NCI-H128 (cell line): ENCODE data around the gene TOMM70.

ENCODE experiments used
- DNase-seq: peaks from one replicate; lab custom pipeline; 2025; ENCODE audit not compliant: unreplicated experiment; lab: John Stamatoyannopoulos, UW

Gene TOMM70

DNA sequence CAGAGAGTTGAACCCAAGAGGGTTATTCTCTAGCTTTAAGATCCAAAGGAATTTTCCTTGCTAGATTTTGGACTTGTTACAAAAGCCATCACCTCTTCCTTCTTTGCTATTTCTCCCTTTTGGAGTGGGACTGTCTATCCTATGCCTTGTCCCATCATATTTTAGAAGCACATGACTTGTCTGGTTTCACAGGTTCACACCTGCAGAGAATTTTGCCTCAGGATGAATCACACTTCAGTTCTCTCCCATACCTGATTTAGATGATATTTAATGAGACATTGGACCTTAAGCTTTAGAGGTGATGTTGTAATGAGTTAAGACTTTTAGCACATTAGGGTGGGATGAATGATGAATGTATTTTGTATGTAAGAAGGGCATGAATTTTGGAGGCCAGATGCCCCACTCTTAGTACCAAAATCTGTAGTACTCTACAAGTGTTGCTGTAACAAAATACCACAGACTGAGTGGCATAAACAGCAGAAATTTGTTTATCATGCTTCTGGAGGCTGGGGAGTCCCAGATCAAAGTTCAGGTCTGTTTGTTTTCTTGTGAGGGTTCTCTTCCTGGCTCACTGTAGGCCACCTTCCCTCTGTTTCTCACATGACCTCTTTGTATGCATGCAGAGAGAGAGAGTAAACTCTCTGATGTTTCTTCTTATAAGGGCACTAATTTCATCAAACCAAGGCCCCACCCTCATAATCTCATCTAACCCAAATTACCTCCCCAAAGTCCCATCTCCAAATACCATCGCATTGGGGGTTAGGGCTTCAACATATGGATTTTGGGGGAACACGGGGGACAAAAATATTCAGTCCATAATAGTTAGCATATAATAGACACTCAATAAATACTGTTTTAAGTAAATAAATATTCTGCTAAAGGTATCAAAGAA is 10.4 kb upstream of the TOMM70 start:
- DNase-seq, result no peak

DNA sequence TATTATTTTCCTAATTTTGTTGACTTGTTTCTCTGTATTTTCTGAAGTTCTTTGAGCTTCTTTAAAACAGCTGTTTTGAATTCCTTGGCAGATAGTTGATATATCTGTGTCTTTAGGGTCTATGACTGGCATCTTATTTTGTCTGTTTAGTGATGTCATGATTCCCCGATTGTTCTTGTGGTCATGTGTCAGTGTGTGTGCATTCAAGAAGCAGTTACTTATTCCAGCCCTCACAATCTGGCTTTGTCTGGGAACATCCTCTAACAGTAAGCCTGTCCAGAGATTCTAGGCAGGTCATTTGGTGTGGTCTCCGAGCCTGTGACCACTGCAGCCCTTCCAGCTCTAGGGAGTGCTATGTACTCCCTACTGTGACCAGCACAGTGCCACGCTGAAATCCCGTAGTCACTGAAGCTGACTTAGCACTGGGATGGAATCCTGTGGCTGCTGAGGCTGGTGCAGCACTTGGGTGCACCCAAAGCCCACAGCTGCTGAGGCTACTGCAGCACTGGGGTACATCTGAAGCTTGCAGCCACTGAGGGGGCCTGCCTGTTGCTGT is 7.2 kb upstream of the TOMM70 start:
- no peak for DNase-seq

DNA sequence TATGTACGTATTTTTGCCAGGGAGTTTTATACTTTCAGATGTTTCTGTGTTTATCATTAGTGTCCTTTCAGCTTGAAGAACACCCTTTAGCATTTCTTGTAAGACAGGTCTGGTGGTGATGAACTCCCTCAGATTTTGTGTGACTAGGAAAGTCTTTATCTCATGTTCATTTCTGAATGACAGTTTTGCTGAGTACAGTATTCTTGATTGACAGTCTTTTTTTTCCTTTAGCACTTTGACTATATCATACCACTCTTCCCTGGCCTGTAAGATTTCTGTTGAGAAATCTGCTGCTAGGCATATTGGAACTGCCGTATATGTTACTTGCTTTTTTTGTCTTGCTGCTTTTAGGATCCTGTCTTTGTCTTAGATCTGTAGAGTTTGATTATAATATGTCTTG is 6.3 kb upstream of the TOMM70 start:
- DNase-seq, result no peak

DNA sequence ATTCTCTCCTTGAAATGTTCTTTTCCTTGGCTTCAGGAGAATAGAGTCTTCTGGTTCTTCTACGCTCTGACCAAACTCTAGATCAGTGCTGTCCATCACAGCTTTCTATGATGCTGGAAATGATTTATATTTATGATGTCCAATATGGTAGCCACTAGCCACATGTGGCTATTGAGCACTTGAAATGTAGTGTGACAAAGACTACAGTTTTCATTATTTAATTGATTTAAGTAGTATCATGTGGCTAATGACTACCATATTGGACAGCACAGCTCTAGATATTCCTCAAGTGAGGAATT is 3.3 kb upstream of the TOMM70 start:
- DNase-seq, result no peak

DNA sequence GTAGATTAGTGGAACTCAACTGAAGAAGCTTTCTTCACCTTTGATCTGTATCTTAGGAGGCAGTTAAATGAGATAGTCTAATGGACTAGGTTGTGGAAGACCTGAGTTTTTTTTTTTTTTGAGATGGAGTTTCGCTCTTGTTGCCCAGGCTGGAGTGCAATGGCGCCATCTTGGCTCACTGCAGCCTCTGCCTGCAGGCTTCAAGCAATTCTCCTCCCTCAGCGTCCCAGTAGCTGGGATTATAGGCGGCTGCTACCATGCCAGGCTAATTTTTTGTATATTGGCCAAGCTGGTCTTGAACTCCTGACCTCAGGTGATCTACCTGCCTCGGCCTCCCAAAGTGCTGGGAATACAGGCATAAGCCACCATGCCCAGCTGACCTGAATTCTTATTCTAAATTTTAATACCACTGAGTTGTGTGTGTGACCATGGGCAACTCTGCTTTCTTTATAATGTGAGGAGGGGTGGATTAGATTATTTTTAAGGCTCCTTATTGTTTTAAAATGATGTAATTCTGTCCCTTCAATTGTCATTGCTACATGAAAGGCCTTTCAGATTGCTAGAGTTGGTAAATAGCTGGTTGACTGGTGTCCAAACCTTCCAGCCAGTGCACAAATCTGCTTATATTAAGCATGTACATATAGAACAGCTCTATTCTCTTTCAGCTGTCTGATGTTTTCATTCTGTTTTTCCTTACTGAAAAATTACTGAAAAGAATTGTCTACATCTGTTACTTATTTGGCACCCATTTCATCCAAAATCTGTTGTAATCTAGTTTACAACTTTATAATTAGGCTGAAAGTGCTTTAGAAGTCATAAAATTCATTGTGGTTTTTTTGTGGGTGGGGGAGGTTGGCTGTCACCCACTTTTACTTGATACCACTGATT is 2.7 kb upstream of the TOMM70 start:
- DNase-seq, result no peak

DNA sequence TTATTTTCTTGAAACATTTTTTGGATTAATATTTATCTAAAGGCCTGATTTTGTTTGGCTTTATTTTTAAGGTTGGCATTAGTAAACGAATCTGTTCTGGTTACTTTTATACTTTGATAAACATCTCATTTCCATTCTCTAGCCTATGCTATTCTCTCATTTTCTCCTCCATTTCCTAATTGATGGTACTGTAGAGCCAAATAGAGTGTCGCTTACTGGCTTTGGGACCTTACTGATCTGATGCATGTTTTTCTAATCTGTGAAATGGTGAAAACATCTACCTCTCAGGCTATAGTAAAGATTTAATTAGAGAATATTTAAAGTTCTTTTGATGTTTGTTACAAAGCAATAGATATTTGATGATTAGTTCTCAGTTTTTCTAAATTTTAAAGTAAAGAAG is 2.0 kb upstream of the TOMM70 start:
- DNase-seq, result no peak

DNA sequence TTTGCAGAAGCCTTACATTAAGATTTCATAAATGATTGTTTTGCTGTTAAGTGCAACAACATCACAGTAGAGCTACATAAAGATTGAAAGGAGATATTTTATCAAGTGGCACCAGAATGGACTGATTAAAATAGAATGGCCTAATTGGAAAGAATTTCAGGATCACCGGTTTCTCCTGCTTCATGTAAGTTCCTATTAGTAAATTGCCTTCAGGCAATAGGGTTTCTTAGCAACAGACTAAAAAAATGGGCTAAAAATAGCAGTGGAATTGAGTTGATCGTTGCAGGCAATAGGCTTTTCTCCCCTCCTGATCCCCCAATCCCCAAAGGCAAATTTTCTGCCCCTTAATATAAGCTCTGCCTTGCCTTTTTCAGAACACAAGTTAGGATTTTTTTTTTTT is 1.4 kb upstream of the TOMM70 start:
- DNase-seq, result no peak

DNA sequence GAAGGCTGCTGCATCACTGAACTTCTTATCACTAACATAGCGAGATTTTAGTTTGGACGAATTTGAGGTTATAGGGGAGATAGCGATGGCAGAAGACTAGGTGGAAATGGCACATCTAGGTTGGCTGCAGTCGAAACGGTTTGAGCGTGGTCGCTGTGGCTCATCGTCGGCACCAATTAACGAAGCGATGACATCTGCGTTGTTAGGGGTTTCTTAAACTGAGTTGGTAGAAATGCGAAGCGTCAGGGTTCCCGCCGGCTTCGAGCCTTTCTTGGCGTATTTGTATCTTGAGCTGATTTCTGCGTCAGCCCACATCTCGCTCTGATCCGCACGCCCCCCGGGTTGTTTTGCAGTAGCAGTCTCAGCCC is 769 bp upstream of the TOMM70 start:
- peak; percentile 71 for DNase-seq

DNA sequence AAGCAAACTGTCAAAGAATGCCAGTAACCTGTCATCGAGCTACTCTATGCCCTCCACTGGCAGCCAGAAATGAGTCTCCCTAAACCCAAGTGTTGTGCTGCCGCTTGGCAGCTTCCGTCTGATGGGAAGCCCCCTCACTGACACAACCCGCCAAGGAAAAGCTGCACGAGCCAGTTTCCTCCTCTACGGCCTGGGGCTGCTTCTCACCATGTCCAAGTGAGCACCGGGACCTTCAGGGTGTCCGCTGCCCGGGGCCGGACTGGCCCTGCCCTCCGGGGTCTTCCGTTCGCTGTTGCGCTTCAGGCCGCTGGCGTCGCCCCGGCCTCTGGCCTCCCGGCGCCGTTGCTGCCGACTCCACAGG is 490 bp downstream of the TOMM70 start:
- DNase-seq, result no peak

DNA sequence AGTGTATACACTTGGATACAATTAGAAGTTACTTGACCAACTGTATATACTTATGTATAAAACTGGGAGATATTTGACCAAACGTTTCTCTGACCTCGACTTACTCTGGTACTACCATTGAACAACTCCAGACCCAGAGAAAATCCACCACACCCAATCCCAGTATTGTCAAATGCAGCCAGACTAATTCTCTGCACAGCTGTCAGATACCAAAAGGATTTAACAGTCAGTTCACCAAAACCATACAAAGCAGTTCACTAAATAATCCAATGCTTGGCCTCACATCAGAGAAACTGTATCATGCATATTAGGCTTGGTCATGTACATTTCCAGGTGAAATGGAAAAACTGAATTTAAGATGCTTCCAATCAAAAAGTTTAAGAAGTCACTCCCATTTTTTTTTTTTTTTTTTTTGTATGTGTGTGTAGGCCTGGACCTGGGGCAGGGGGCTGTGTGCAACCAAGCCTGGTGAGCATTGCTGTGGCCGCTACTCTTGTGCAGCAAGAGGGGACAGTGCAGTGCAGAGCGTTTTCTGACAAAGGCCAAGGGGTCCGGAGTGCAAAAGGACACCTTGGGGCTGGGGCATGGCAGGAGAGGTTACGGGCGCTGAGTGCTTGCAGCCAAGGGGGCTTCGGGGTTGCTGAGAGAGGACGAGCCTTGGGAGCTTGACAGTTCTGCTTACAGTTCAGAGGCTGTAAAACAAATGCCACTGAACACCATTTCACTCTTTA is 1.4 kb downstream of the TOMM70 start:
- DNase-seq, result no peak

DNA sequence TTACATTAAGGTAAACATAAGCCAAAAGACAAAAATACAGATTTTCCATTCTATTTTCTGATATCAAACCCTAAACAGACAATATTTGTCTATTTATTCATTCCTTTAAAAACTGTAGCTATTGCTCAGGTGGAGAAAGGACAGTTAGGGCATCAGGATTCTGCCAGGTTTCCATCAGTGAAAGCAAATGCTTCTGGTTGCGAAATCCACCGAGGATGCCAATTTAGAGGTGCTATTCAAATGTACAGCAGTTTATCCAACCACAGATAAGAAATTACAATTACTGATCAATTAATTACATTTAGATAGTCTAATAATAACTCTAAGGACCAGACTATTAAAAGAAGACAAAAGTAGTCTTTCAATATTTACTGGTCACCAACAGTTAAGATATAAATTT is 3.9 kb downstream of the TOMM70 start:
- DNase-seq, result no peak

DNA sequence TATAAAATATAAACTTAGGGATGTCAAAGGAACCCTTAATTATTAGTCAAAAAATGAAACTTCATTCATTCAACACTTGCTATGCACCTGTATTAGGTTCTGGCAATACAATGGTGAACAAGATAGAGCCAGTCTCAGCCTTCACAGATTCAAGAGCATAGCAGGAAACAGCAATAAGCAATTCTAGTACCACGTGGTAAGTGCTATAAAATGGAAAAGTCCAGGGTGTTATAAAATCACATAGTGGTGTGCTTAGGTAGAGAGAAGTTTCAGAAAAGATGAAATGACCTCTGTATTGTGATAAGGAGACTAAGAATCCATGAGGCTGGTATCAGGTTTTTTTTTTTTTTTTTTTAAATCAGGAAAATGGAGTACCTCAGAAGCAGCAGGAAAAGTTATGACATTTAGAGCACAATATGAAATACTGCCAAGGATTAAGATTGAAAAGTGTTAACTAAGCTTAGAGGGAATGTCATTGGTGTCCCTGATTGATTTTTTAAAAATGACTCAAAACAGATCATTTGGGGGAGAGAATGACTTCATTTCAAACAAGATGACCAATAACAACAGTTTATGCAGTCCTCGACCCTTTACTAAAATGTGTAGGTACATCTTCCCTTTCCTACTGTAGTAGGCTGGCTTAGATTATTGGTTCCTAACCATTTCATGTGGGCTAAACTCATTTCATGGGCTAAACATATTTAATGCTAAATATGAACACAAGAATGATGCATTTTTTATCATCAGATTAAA is 5.0 kb downstream of the TOMM70 start:
- DNase-seq, result no peak

DNA sequence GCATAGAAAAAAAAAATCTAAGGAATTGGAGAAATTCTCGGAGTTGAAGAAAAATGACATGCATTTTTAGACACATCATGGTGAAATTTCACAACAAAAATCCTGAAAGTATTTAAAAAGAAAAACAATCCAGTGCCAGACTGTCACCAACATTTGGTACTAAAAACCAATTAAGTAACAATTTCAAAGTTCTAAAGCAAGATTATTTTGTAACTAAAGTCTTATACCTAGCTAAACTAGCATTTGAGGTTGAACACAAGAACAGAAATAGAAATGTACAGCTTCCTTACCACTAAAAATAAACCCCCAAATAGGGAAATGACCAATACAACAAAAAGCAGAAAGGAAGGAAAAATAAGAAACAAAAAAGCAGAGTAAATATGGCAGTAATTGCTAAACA is 11.9 kb downstream of the TOMM70 start:
- DNase-seq, result no peak

DNA sequence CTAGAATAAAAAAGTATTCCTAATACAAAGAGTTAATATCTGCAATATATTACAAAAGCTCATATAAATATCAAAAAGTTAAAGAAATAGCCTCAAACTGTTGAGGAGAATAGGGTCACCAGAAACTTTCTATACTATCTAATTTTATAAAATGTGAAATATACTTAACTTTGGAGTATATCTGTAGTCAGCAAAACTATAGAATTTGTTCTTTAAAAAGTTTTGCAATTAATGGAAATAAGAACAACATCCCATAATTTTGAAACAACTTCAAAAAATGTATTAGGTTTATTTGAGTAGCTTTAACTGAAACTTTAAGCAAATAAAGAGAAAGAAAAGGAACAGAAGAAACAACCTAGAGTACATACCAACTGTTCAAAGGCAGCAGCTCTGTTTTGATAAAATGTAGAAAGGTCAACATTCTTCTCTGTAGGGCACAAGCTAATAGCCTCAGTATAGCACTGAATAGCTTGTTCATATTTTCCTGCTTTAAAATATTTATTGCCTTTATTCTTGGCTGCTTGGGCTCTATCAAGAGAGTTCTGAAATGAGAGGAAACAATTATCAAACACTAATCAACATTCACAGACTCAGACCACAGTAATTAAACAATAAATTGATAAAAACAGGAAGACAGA is 14.3 kb downstream of the TOMM70 start:
- no peak for DNase-seq

DNA sequence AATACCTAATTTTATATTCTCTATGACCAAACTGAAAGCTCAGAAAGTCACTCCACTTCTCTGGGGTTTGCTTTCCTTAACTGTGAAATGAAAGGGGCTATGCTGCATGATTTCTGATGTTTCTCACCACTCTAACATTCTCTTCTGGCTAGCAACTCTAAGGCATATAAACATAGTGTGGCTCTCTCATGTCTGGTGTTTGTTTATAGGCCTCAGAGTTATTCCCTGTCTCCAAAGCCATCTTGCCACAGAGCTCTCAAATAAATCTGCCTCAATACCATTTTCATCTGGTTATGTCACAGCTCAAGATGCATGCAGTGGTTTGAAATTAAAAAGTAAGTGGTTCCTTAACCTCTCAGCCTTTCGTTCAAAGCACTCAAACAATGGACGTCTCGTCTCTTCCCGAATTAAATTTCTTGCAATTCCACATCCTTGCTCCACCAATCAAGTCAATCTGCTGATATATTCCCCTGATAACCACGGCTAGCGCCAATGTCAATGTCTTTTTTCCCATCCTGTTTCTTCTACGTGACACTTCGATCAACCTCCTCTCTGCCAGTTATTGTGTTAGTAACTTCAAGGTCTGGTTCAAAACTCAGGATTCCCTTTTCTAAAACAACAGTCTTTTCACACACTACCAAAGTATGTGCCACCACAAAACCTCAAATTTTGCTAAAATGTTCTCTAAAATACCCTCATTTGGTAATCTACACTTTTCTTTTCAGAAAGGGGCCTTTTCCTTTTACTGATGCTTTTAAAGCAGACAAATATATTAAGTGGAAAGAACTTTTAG is 16.0 kb downstream of the TOMM70 start:
- no peak for DNase-seq

DNA sequence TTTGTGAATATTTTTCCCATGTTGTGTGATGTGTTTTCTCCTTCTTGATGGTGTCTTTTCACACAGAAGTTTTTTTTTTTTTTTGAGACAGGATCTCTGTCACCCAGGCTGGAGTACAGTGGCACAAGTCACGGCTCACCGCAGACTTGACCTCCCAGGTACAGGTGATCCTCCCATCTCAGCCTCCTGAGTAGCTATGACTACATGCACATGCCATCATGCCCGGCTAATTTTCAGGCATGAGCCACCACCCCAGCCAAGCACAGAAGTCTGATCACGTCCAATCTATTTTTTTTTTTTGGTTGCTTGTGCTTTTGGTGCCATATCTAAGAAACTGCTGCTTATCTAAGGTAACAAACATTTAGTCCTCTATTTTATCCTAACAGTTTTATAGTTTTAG is 24.6 kb downstream of the TOMM70 start:
- DNase-seq, result no peak

DNA sequence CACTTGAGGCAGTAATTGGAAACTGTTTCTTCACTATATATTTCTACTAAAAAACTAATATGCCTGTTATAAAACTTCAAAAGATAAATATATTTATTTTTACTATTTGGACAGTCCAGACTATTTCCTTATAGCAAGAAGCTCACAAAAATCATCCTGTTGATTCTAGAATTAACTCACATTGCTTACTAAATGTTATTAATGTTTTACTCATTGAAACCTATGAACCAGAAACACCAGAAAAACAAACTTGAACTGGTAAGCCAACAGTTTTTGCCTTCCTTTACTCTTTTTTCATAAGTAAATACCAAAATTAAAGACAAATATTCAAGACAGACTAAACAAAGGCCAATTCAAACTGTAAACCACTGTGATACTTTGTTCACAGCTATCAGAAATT is 26.4 kb downstream of the TOMM70 start:
- DNase-seq, result no peak

DNA sequence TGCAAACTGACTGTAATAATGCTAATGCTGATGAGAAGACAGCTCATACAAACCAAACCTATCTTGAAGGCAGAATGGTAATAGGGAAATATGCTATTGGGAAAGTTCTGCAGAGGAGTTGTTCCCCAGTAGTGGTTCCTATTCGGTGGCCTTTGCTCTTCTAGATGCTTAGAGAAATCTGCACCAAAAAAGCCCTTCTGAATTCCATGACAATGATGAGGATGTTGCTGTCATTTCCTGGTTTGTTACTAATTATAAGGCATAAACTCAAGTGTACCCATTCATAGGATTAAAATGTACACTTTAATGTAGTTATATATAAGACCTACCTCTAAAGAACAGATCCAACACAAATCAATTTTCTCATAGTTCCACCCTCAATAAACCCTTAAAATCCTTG is 30.1 kb downstream of the TOMM70 start:
- DNase-seq, result no peak

DNA sequence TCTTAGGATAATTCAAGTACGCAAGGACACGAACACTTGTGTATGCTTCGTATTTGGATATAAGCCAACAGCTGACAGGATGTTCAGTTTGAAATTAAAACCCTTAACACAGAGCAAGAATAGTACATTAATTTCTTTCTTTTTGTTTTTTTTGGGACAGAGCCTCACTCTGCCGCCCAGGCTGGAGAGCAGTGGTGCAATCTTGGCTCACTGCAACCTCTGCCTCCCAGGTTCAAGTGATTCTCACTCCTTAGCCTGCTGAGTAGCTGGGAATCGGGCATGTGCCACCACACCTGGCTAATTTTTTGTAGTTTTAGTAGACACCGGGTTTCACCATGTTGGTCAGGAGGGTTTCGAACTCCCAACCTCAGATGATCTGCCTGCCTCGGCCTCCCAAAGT is 32.4 kb downstream of the TOMM70 start:
- DNase-seq, result no peak

DNA sequence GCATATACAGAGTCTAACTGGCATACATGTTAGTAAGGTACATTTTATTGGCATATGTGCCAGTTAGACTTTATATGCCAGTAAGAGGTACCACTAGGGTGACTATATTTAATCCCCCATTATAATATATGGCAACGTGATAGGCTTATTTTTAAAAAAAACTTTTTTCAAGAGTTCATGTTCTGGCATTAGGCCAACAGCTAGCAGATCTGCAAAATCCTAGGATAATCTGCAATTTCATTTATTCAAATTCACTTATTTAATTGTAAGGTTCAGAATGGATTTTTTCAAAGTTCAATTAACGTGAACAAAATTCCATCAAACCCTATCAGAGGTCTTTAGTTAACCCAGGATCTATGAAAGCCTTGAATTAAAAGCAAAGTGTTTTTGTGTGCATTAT is 34.5 kb downstream of the TOMM70 start:
- DNase-seq, result no peak
